HG03097 (cell line): ENCODE data around the gene UBE2D2.
A peak's percentile ranks its signal among the peaks of the same experiment; 100 is the strongest.

ENCODE experiments used
- ATAC-seq: cut with Tn5 transposase; IDR thresholded peaks from one replicate; pipeline ENCODE4 v1.9.1; 2021; ENCODE audit not compliant: unreplicated experiment, low FRiP score

UBE2D2 gene

GRCh38 chr5:139658928-139659667 is 98.0 kb downstream of the UBE2D2 start:
- no peak for ATAC-seq

GRCh38 chr5:139659695-139660101 is 98.6 kb downstream of the UBE2D2 start:
- no peak for ATAC-seq

- no peak for ATAC-seq
These were observed 99.2 kb downstream of the UBE2D2 start for GRCh38 chr5:139660105-139660922.

GRCh38 chr5:139660923-139661814 is 100.0 kb downstream of the UBE2D2 start:
- no peak for ATAC-seq

- no peak for ATAC-seq
These were observed 101.5 kb downstream of the UBE2D2 start for GRCh38 chr5:139662617-139663016.

- no peak for ATAC-seq
These were observed 102.3 kb downstream of the UBE2D2 start for GRCh38 chr5:139663207-139664085.

GRCh38 chr5:139664086-139664693 is 103.1 kb downstream of the UBE2D2 start:
- ATAC-seq = no peak

GRCh38 chr5:139664727-139665351 is 103.7 kb downstream of the UBE2D2 start:
- ATAC-seq = no peak

- ATAC-seq = no peak
These were observed 104.5 kb downstream of the UBE2D2 start for GRCh38 chr5:139665626-139666025.

- ATAC-seq = no peak
These were observed 105.4 kb downstream of the UBE2D2 start for GRCh38 chr5:139666551-139666950.

GRCh38 chr5:139667001-139667729 is 106.0 kb downstream of the UBE2D2 start:
- no peak for ATAC-seq

GRCh38 chr5:139667730-139668063 is 106.6 kb downstream of the UBE2D2 start:
- no peak for ATAC-seq

GRCh38 chr5:139668064-139668880 is 107.1 kb downstream of the UBE2D2 start:
- no peak for ATAC-seq

- ATAC-seq = no peak
These were observed 108.0 kb downstream of the UBE2D2 start for GRCh38 chr5:139668924-139669661.

- ATAC-seq = peak; percentile 7
These were observed 108.7 kb downstream of the UBE2D2 start for GRCh38 chr5:139669662-139670368.

GRCh38 chr5:139670369-139671095 is 109.4 kb downstream of the UBE2D2 start:
- peak; percentile 52 for ATAC-seq
